Activated CD4-positive, alpha-beta T cell treated with anti-CD3 and anti-CD28 coated beads, Interleukin-2, amount 10 ng/mL, durations not matched to agents 7 days and 5 days (primary cell): ENCODE results near the gene SHISA4. TPM values are rescaled to one million over a fixed set of nuclear protein-coding genes. Genes with fewer than 3 reads are reported as not detected.
"Not testable (repeated sequence)": the region's sequence is repeated elsewhere in the genome, so short reads cannot be mapped to it uniquely, and the experiment has no call there.

Source experiments
- CTCF ChIA-PET: fragments of 350-600 bp; sonication (Branson Sonifier 250); formaldehyde crosslinking; loops from one replicate; lab custom pipeline; 2021; ENCODE audit warnings: antibody characterized with exemption; lab: Charles Lee
- POLR2A ChIA-PET: fragments of 350-600 bp; sonication (Branson Sonifier 250); formaldehyde crosslinking; loops from one replicate; lab custom pipeline; 2021; ENCODE audit warnings: antibody characterized with exemption; lab: Charles Lee
- DNase-seq: peaks from one replicate; pipeline ENCODE4 v3.0.0-alpha.2; 2020
- H3K27ac Mint-ChIP-seq: one replicate; pipeline ENCODE4 v1.8.0; 2021; ENCODE audit warnings: mild to moderate bottlenecking, moderate library complexity, mixed read lengths
- H3K27me3 Mint-ChIP-seq: one replicate; pipeline ENCODE4 v1.8.0; 2021; ENCODE audit warnings: mixed read lengths
- H3K36me3 Mint-ChIP-seq: one replicate; pipeline ENCODE4 v1.8.0; 2021; ENCODE audit warnings: low read depth, mixed read lengths
- H3K4me1 Mint-ChIP-seq: one replicate; pipeline ENCODE4 v1.8.0; 2021; ENCODE audit warnings: mixed read lengths
- H3K4me3 Mint-ChIP-seq: one replicate; pipeline ENCODE4 v1.8.0; 2021; ENCODE audit warnings: mild to moderate bottlenecking, moderate library complexity, mixed read lengths
- H3K9me3 Mint-ChIP-seq: one replicate; pipeline ENCODE4 v1.8.0; 2021; ENCODE audit warnings: mixed read lengths
- total RNA-seq, 2 experiments: library from RNA; stranded (reverse); gene quantifications; one replicate each; pipeline ENCODE4 v1.2.3, GENCODE V29; 2021

Gene SHISA4
- total RNA-seq, 2 experiments from 2014 or later, result 0.57 to 0.83 TPM

- ChIA-PET CTCF (interaction anchor here (0.7 to 7.7 kb wide), 8 partner anchors 8 to 225 kb away, joined by 3 to 57 read pairs (median 17); no protein-coding TSS in a partner anchor), POLR2A (interaction anchor here (0.6 to 1.2 kb wide), 2 partner anchors 17 to 71 kb away, joined by 4 to 6 read pairs; no protein-coding TSS in a partner anchor)
- Mint-ChIP-seq H3K9me3 (no peaks in the 10 kb centered on the region), H3K27me3 (peaks cover 25% of the 10 kb centered on the region), H3K4me1 (peaks cover 17% of the 10 kb centered on the region), H3K36me3 (no peaks in the 10 kb centered on the region), H3K27ac (no peak overlapping the region), H3K4me3 (no peak overlapping the region)
- DNase-seq, result no peak
Measured at GRCh38 chr1:201894343-201895119, 5.8 kb downstream of the SHISA4 start.

- DNase-seq, result no peak
- Mint-ChIP-seq H3K4me1 (peaks cover 14% of the 10 kb centered on the region), H3K4me3 (no peak overlapping the region), H3K27ac (no peak overlapping the region), H3K36me3 (no peaks in the 10 kb centered on the region), H3K27me3 (peaks cover 23% of the 10 kb centered on the region), H3K9me3 (no peaks in the 10 kb centered on the region)
- ChIA-PET CTCF (interaction anchor here (0.5 to 7.7 kb wide), 28 partner anchors 8 to 874 kb away, joined by 3 to 57 read pairs (median 4); partner anchors contain the start of genes LMOD1 and TIMM17A), POLR2A (no interaction called here)
Measured at GRCh38 chr1:201895120-201895665, 6.5 kb downstream of the SHISA4 start.

GRCh38 chr1:201895913-201896807, 7.5 kb downstream of the SHISA4 start:
- H3K9me3 Mint-ChIP-seq, result no peaks in the 10 kb centered on the region
- ChIA-PET POLR2A (no interaction called here), CTCF (interaction anchor here (0.5 to 7.7 kb wide), 35 partner anchors 8 to 873 kb away, joined by 3 to 57 read pairs (median 4); partner anchors contain the start of genes LMOD1 and TIMM17A)
- no peak overlapping the region for H3K4me3 Mint-ChIP-seq
- DNase-seq, result peak; percentile 88
- H3K4me1 Mint-ChIP-seq, result peaks cover 14% of the 10 kb centered on the region
- no peaks in the 10 kb centered on the region for H3K36me3 Mint-ChIP-seq
- peaks cover 21% of the 10 kb centered on the region for H3K27me3 Mint-ChIP-seq
- H3K27ac Mint-ChIP-seq, result peak overlapping the region; percentile 13

- H3K4me3 Mint-ChIP-seq, result no peak overlapping the region
- no peaks in the 10 kb centered on the region for H3K9me3 Mint-ChIP-seq
- DNase-seq, result no peak
- H3K4me1 Mint-ChIP-seq, result peaks cover 14% of the 10 kb centered on the region
- POLR2A ChIA-PET, result no interaction called here
- CTCF ChIA-PET, result interaction anchor here (0.9 to 7.7 kb wide), 12 partner anchors 10 to 173 kb away, joined by 3 to 57 read pairs (median 8); partner anchors contain the start of gene TIMM17A
- H3K27me3 Mint-ChIP-seq, result peaks cover 17% of the 10 kb centered on the region
- H3K27ac Mint-ChIP-seq, result no peak overlapping the region
- no peaks in the 10 kb centered on the region for H3K36me3 Mint-ChIP-seq
Measured at GRCh38 chr1:201896951-201897391, 8.3 kb downstream of the SHISA4 start.

- Mint-ChIP-seq H3K4me1 (peaks cover 14% of the 10 kb centered on the region), H3K9me3 (no peaks in the 10 kb centered on the region), H3K36me3 (no peaks in the 10 kb centered on the region), H3K27ac (no peak overlapping the region), H3K4me3 (no peak overlapping the region), H3K27me3 (peaks cover 12% of the 10 kb centered on the region)
- POLR2A ChIA-PET, result no interaction called here
- no peak for DNase-seq
- CTCF ChIA-PET, result interaction anchor here (6.0 to 7.7 kb wide), 3 partner anchors 10 to 75 kb away, joined by 50 to 57 read pairs (median 53); no protein-coding TSS in a partner anchor
Measured at GRCh38 chr1:201898240-201898894, 9.7 kb downstream of the SHISA4 start.

GRCh38 chr1:201898992-201899391, 10.3 kb downstream of the SHISA4 start:
- no peaks in the 10 kb centered on the region for H3K9me3 Mint-ChIP-seq
- no peak overlapping the region for H3K4me3 Mint-ChIP-seq
- peaks cover 14% of the 10 kb centered on the region for H3K4me1 Mint-ChIP-seq
- ChIA-PET CTCF (interaction anchor here (6.0 to 7.7 kb wide), 3 partner anchors 10 to 74 kb away, joined by 50 to 57 read pairs (median 53); no protein-coding TSS in a partner anchor), POLR2A (no interaction called here)
- H3K27me3 Mint-ChIP-seq, result peaks cover 10% of the 10 kb centered on the region
- no peaks in the 10 kb centered on the region for H3K36me3 Mint-ChIP-seq
- no peak for DNase-seq
- H3K27ac Mint-ChIP-seq, result no peak overlapping the region

GRCh38 chr1:201899683-201900429, 11.2 kb downstream of the SHISA4 start:
- CTCF ChIA-PET, result interaction anchor here (7.4 to 7.7 kb wide), 2 partner anchors 9 to 17 kb away, joined by 53 to 57 read pairs; no protein-coding TSS in a partner anchor
- no peak overlapping the region for H3K27ac Mint-ChIP-seq
- H3K9me3 Mint-ChIP-seq, result no peaks in the 10 kb centered on the region
- H3K36me3 Mint-ChIP-seq, result no peaks in the 10 kb centered on the region
- H3K27me3 Mint-ChIP-seq, result peaks cover 10% of the 10 kb centered on the region
- no peak overlapping the region for H3K4me3 Mint-ChIP-seq
- DNase-seq, result no peak
- POLR2A ChIA-PET, result interaction anchor here (0.5 kb wide), 1 partner anchor 35 kb away, joined by 4 read pairs; no protein-coding TSS in a partner anchor
- H3K4me1 Mint-ChIP-seq, result peaks cover 13% of the 10 kb centered on the region

- no peak for DNase-seq
- Mint-ChIP-seq H3K27ac (no peak overlapping the region), H3K36me3 (no peaks in the 10 kb centered on the region), H3K9me3 (no peaks in the 10 kb centered on the region), H3K4me3 (no peak overlapping the region), H3K4me1 (peaks cover 16% of the 10 kb centered on the region), H3K27me3 (peaks cover 10% of the 10 kb centered on the region)
- ChIA-PET CTCF (interaction anchor here (7.4 kb wide), 1 partner anchor 8 kb away, joined by 53 read pairs; no protein-coding TSS in a partner anchor), POLR2A (no interaction called here)
Measured at GRCh38 chr1:201900476-201900875, 11.8 kb downstream of the SHISA4 start.

- H3K4me1 Mint-ChIP-seq, result peaks cover 13% of the 10 kb centered on the region
- H3K4me3 Mint-ChIP-seq, H3K9me3 Mint-ChIP-seq, DNase-seq, H3K27ac Mint-ChIP-seq, POLR2A ChIA-PET, H3K36me3 Mint-ChIP-seq: not testable (repeated sequence)
- H3K27me3 Mint-ChIP-seq, result peaks cover 10% of the 10 kb centered on the region
- CTCF ChIA-PET, result interaction anchor here (7.4 kb wide), 1 partner anchor 8 kb away, joined by 53 read pairs; no protein-coding TSS in a partner anchor
Measured at GRCh38 chr1:201901036-201901435, 12.3 kb downstream of the SHISA4 start.

GRCh38 chr1:201902198-201902597, 13.5 kb downstream of the SHISA4 start:
- no peaks in the 10 kb centered on the region for H3K36me3 Mint-ChIP-seq
- no peak overlapping the region for H3K4me3 Mint-ChIP-seq
- ChIA-PET CTCF (no interaction called here), POLR2A (no interaction called here)
- peaks cover 10% of the 10 kb centered on the region for H3K27me3 Mint-ChIP-seq
- peaks cover 5% of the 10 kb centered on the region for H3K4me1 Mint-ChIP-seq
- no peak for DNase-seq
- no peaks in the 10 kb centered on the region for H3K9me3 Mint-ChIP-seq
- peak overlapping the region; percentile 50 for H3K27ac Mint-ChIP-seq

GRCh38 chr1:201903135-201903534, 14.4 kb downstream of the SHISA4 start:
- H3K36me3 Mint-ChIP-seq, result no peaks in the 10 kb centered on the region
- ChIA-PET POLR2A (no interaction called here), CTCF (interaction anchor here (0.7 to 1.3 kb wide), 3 partner anchors 11 to 66 kb away, joined by 3 to 6 read pairs (median 3); no protein-coding TSS in a partner anchor)
- no peak overlapping the region for H3K4me3 Mint-ChIP-seq
- no peak for DNase-seq
- H3K4me1 Mint-ChIP-seq, result peaks cover 5% of the 10 kb centered on the region
- H3K9me3 Mint-ChIP-seq, result no peaks in the 10 kb centered on the region
- H3K27ac Mint-ChIP-seq, result no peak overlapping the region
- peaks cover 10% of the 10 kb centered on the region for H3K27me3 Mint-ChIP-seq
